ENCODE data around the gene PRMT2. TPM values are rescaled to one million over a fixed set of nuclear protein-coding genes. Genes with fewer than 3 reads are reported as not detected.
A peak's percentile ranks its signal among the peaks of the same experiment; 100 is the strongest.

PRMT2 gene
- total and polyA plus RNA-seq, 2 donors from 2014 or later, result 82.6 to 100 TPM

DNA sequence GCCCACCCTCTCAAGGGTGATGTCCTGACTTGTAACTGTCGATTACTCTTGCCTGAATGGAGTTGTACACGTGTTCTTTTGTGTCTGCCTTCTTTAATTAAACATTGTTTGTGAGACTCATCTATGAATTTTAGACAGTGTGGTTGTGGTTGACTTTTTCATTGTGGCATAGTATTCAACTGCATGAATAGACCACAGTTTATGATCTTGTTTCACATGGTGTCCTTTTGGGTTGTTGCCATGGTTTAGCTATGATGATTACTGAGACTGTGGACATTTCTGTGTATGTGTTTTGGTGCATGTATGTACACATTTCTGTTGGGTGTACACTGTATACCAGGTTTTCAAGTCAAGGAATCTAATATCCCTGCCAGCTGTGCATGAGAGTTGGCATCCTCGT, 30.1 kb downstream of the PRMT2 start:
- intact Hi-C loops (cut with DNase I), result no loop called here

GRCh38 chr21:46666941-46667740, 31.7 kb downstream of the PRMT2 start:
- H3K36me3 ChIP-seq (ENCODE audit: control insufficient read depth in 2 of 3, insufficient read depth in 3 of 3, low read length in 3 of 3), result peaks cover 4 to 7% (median 5%) of the 10 kb centered on the region in 3 donors
- peaks cover 0 to 3% (median 0%) of the 10 kb centered on the region in 3 donors for H3K4me1 ChIP-seq (ENCODE audit: control insufficient read depth in 2 of 3, insufficient read depth in 2 of 3, low read depth in 1 of 3, low read length in 3 of 3)
- FAIRE-seq (no peak), DNase-seq (peak in 3 of 5 donors; percentile 9 to 21 (median 12))
- H3K4me3 ChIP-seq (ENCODE audit: low read length in 3 of 3), result peak overlapping the region; percentile 15 to 56 (median 44)
- TF ChIP-seq, protein P1, sequence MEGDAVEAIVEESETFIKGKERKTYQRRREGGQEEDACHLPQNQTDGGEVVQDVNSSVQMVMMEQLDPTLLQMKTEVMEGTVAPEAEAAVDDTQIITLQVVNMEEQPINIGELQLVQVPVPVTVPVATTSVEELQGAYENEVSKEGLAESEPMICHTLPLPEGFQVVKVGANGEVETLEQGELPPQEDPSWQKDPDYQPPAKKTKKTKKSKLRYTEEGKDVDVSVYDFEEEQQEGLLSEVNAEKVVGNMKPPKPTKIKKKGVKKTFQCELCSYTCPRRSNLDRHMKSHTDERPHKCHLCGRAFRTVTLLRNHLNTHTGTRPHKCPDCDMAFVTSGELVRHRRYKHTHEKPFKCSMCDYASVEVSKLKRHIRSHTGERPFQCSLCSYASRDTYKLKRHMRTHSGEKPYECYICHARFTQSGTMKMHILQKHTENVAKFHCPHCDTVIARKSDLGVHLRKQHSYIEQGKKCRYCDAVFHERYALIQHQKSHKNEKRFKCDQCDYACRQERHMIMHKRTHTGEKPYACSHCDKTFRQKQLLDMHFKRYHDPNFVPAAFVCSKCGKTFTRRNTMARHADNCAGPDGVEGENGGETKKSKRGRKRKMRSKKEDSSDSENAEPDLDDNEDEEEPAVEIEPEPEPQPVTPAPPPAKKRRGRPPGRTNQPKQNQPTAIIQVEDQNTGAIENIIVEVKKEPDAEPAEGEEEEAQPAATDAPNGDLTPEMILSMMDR (IDR thresholded peaks at IDR 0.05; ENCODE audit: borderline replicate concordance, extremely low read depth, insufficient read depth), result no peak
- H3K9me3 ChIP-seq (ENCODE audit: control insufficient read depth in 2 of 3, insufficient read depth in 1 of 3, low read length in 3 of 3), result no peaks in the 10 kb centered on the region
- no peak overlapping the region for H3K27ac ChIP-seq (ENCODE audit: low read depth in 2 of 2, low read length in 2 of 2)
- intact Hi-C loops (cut with DNase I), result no loop called here
- H3K9ac ChIP-seq (ENCODE audit: low read length in 3 of 3), result peak overlapping the region in 1 of 3 donors; percentile 18
- H3K27me3 ChIP-seq (ENCODE audit: control insufficient read depth, insufficient read depth, low read length), result no peaks in the 10 kb centered on the region

More for the DNA sequence above, 30.1 kb downstream of the PRMT2 start:
- no peak overlapping the region for H3K27ac ChIP-seq (ENCODE audit: low read depth in 2 of 2, low read length in 2 of 2)
- TF ChIP-seq, protein P1 (IDR thresholded peaks at IDR 0.05; ENCODE audit: borderline replicate concordance, extremely low read depth, insufficient read depth), result no peak
- no peak overlapping the region for H3K9ac ChIP-seq (ENCODE audit: low read length in 3 of 3)
- peaks cover 4 to 7% (median 5%) of the 10 kb centered on the region in 3 donors for H3K36me3 ChIP-seq (ENCODE audit: control insufficient read depth in 2 of 3, insufficient read depth in 3 of 3, low read length in 3 of 3)
- no peak for DNase-seq
- FAIRE-seq, result no peak
- H3K9me3 ChIP-seq (ENCODE audit: control insufficient read depth in 2 of 3, insufficient read depth in 1 of 3, low read length in 3 of 3), result no peaks in the 10 kb centered on the region
- no peak overlapping the region for H3K4me3 ChIP-seq (ENCODE audit: low read length in 3 of 3)
- H3K27me3 ChIP-seq (ENCODE audit: control insufficient read depth, insufficient read depth, low read length), result no peaks in the 10 kb centered on the region
- peaks cover 0 to 3% (median 0%) of the 10 kb centered on the region in 3 donors for H3K4me1 ChIP-seq (ENCODE audit: control insufficient read depth in 2 of 3, insufficient read depth in 2 of 3, low read depth in 1 of 3, low read length in 3 of 3)

- intact Hi-C loops (cut with DNase I), result no loop called here
- FAIRE-seq, result no peak
- TF ChIP-seq, protein P1 (IDR thresholded peaks at IDR 0.05; ENCODE audit: borderline replicate concordance, extremely low read depth, insufficient read depth), result no peak
- Histone ChIP-seq H3K36me3 (ENCODE audit: control insufficient read depth in 2 of 3, insufficient read depth in 3 of 3, low read length in 3 of 3) (peaks cover 4 to 7% (median 5%) of the 10 kb centered on the region in 3 donors), H3K27ac (ENCODE audit: low read depth in 2 of 2, low read length in 2 of 2) (no peak overlapping the region), H3K27me3 (ENCODE audit: control insufficient read depth, insufficient read depth, low read length) (no peaks in the 10 kb centered on the region), H3K4me3 (ENCODE audit: low read length in 3 of 3) (peak overlapping the region; percentile 15 to 56 (median 44)), H3K9me3 (ENCODE audit: control insufficient read depth in 2 of 3, insufficient read depth in 1 of 3, low read length in 3 of 3) (no peaks in the 10 kb centered on the region), H3K9ac (ENCODE audit: low read length in 3 of 3) (peak overlapping the region in 1 of 3 donors; percentile 18), H3K4me1 (ENCODE audit: control insufficient read depth in 2 of 3, insufficient read depth in 2 of 3, low read depth in 1 of 3, low read length in 3 of 3) (peaks cover 0 to 3% (median 0%) of the 10 kb centered on the region in 3 donors)
- DNase-seq, result peak; percentile 40 to 72 (median 62)
These were observed 32.4 kb downstream of the PRMT2 start for GRCh38 chr21:46667741-46668380.
